PC-9 (cell line): ENCODE results near the gene ZNF654. TPM values are rescaled to one million over a fixed set of nuclear protein-coding genes. Genes with fewer than 3 reads are reported as not detected.

Experiments
- BruUV-seq: library from RNA; stranded (reverse); fragments of 400-500 nt; replicated peaks from 2 replicates; lab custom pipeline; 2021; lab: Mats Ljungman, UMichigan
- CTCF ChIA-PET: fragments of 300-600 bp; sonication (Branson Sonifier 250); formaldehyde crosslinking; loops from one replicate; lab custom pipeline; 2022; ENCODE audit warnings: antibody characterized with exemption; lab: Charles Lee
- POLR2A ChIA-PET: fragments of 300-600 bp; sonication (Branson Sonifier 250); formaldehyde crosslinking; loops from one replicate; lab custom pipeline; 2022; ENCODE audit warnings: antibody characterized with exemption; ENCODE audit not compliant: unreplicated experiment; lab: Charles Lee
- DNase-seq, 2 experiments: peaks; one replicate each; pipeline versions ENCODE4 v3.0.0 to v3.0.0-alpha.2; 2015 to 2022; ENCODE audit warnings: mixed read lengths in 1 of 2
- H2AFZ ChIP-seq: fragments of 200-600 bp; sonication (generic); 2 replicates; pipeline ENCODE4 v1.8.1; 2017; ENCODE audit warnings: antibody characterized with exemption
- H3F3A ChIP-seq: fragments of 200-600 bp; sonication (generic); 2 replicates; pipeline ENCODE4 v1.8.1; 2017; ENCODE audit warnings: antibody characterized with exemption, mild to moderate bottlenecking, low read depth; ENCODE audit not compliant: insufficient read depth
- H3K27ac ChIP-seq: fragments of 200-600 bp; sonication (generic); 2 replicates; pipeline ENCODE4 v1.6.1; 2016; ENCODE audit warnings: mixed run types
- H3K27me3 ChIP-seq: fragments of 200-600 bp; sonication (generic); 2 replicates; pipeline ENCODE4 v1.6.1; 2016; ENCODE audit warnings: low read depth, mixed run types; ENCODE audit not compliant: insufficient read depth
- H3K36me3 ChIP-seq: fragments of 200-600 bp; sonication (generic); 2 replicates; pipeline ENCODE4 v1.6.1; 2016; ENCODE audit warnings: low read depth, mixed run types
- H3K4me1 ChIP-seq: fragments of 200-600 bp; sonication (generic); replicated peaks from 2 replicates; pipeline ENCODE4 v1.6.1; 2016; ENCODE audit warnings: mixed run types; ENCODE audit not compliant: insufficient read depth
- H3K4me2 ChIP-seq: fragments of 200-600 bp; sonication (generic); 2 replicates; pipeline ENCODE4 v1.6.1; 2017; ENCODE audit warnings: mixed run types
- H3K4me3 ChIP-seq: fragments of 200-600 bp; sonication (generic); 2 replicates; pipeline ENCODE4 v1.6.1; 2016; ENCODE audit warnings: mixed run types
- H3K79me2 ChIP-seq: fragments of 200-600 bp; sonication (generic); 2 replicates; pipeline ENCODE4 v1.6.1; 2017; ENCODE audit warnings: low read depth, mixed run types
- H3K9me2 ChIP-seq: fragments of 200-600 bp; sonication (generic); 2 replicates; pipeline ENCODE4 v1.8.1; 2017; ENCODE audit warnings: mild to moderate bottlenecking; ENCODE audit not compliant: insufficient read depth
- H3K9me3 ChIP-seq: fragments of 200-600 bp; sonication (generic); 2 replicates; pipeline ENCODE4 v1.8.1; 2016; ENCODE audit warnings: low read depth; ENCODE audit not compliant: insufficient read depth
- H4K20me1 ChIP-seq: fragments of 200-600 bp; sonication (generic); 2 replicates; pipeline ENCODE4 v1.8.1; 2017; ENCODE audit not compliant: insufficient read depth
- EZH2 ChIP-seq: fragments of 200-600 bp; sonication (generic); IDR thresholded peaks from 2 replicates; pipeline ENCODE4 v1.8.0; 2017; ENCODE audit warnings: antibody characterized with exemption, low read depth
- intact Hi-C: fragments of 100-400 bp; cut with micrococcal nuclease; formaldehyde crosslinking; loops from one replicate; pipeline ENCODE4 v1.10.0; 2022; ENCODE audit not compliant: unreplicated experiment
- total RNA-seq: library from RNA; stranded (reverse); gene quantifications from 2 replicates; pipeline ENCODE4 v1.2.3, GENCODE V29; 2021
- TF ChIP-seq, protein P1 (sequence below): fragments of 200-600 bp; sonication (generic); conservative IDR thresholded peaks from 2 replicates; pipeline ENCODE4 v1.6.1; 2017; ENCODE audit warnings: mixed run types, antibody characterized with exemption, mild to moderate bottlenecking, moderate library complexity

ZNF654 gene
- total RNA-seq, 1 experiment from 2014 or later, result 9.6 TPM

- DNase-seq, result no peak
- peaks cover 12% of the 10 kb centered on the region; the same call in 1 of the 2 replicates for H3K36me3 ChIP-seq
- TF ChIP-seq, protein P1, sequence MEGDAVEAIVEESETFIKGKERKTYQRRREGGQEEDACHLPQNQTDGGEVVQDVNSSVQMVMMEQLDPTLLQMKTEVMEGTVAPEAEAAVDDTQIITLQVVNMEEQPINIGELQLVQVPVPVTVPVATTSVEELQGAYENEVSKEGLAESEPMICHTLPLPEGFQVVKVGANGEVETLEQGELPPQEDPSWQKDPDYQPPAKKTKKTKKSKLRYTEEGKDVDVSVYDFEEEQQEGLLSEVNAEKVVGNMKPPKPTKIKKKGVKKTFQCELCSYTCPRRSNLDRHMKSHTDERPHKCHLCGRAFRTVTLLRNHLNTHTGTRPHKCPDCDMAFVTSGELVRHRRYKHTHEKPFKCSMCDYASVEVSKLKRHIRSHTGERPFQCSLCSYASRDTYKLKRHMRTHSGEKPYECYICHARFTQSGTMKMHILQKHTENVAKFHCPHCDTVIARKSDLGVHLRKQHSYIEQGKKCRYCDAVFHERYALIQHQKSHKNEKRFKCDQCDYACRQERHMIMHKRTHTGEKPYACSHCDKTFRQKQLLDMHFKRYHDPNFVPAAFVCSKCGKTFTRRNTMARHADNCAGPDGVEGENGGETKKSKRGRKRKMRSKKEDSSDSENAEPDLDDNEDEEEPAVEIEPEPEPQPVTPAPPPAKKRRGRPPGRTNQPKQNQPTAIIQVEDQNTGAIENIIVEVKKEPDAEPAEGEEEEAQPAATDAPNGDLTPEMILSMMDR, result no peak
- TF ChIP-seq EZH2, result no peak
- BruUV-seq, result TSS peak; percentile 60
- no peaks in the 10 kb centered on the region for H3K9me3 ChIP-seq
- H3K4me1 ChIP-seq, result peaks cover 17% of the 10 kb centered on the region
- H3K27me3 ChIP-seq, result no peaks in the 10 kb centered on the region
- intact Hi-C loops, result no loop called here
- H3K4me2 ChIP-seq, result peak overlapping the region; percentile 99
- H3K9me2 ChIP-seq, result no peaks in the 10 kb centered on the region
- peak overlapping the region; percentile 97 for H2AFZ ChIP-seq
- POLR2A ChIA-PET, result no interaction called here
- CTCF ChIA-PET, result no interaction called here
- peak overlapping the region; percentile 95 for H3K4me3 ChIP-seq
- peaks cover 67% of the 10 kb centered on the region for H3K79me2 ChIP-seq
- no peaks in the 10 kb centered on the region for H4K20me1 ChIP-seq
- 0 out of 2 replicates have a peak, but pooled peaks cover 5% of the 10 kb centered on the region for H3F3A ChIP-seq
- peak overlapping the region; percentile 90 for H3K27ac ChIP-seq
Measured at GRCh38 chr3:88150371-88150770, 91.3 kb downstream of the ZNF654 start.

- intact Hi-C loops, result no loop called here
- Histone ChIP-seq H4K20me1 (no peaks in the 10 kb centered on the region), H3K27me3 (no peaks in the 10 kb centered on the region), H3K4me2 (peak overlapping the region; percentile 99), H2AFZ (peak overlapping the region; percentile 97), H3K27ac (peak overlapping the region; percentile 90; the same call in 1 of the 2 replicates), H3K4me3 (peak overlapping the region; percentile 95), H3K9me2 (no peaks in the 10 kb centered on the region), H3K36me3 (peaks cover 12% of the 10 kb centered on the region; the same call in 1 of the 2 replicates), H3F3A (0 out of 2 replicates have a peak, but pooled peaks cover 5% of the 10 kb centered on the region), H3K79me2 (peaks cover 67% of the 10 kb centered on the region), H3K4me1 (peaks cover 17% of the 10 kb centered on the region), H3K9me3 (no peaks in the 10 kb centered on the region)
- ChIA-PET POLR2A (no interaction called here), CTCF (no interaction called here)
- no peak for DNase-seq
- no TSS peak for BruUV-seq
- no peak for TF ChIP-seq EZH2
- TF ChIP-seq, protein P1, result no peak
Measured at GRCh38 chr3:88150806-88151205, 91.8 kb downstream of the ZNF654 start.

- TF ChIP-seq EZH2, result no peak
- TF ChIP-seq, protein P1, result no peak
- H3K36me3 ChIP-seq, result peaks cover 12% of the 10 kb centered on the region; the same call in 1 of the 2 replicates
- no peak overlapping the region for H2AFZ ChIP-seq
- no TSS peak for BruUV-seq
- no peaks in the 10 kb centered on the region for H3K27me3 ChIP-seq
- H3K4me1 ChIP-seq, result peaks cover 17% of the 10 kb centered on the region
- no peaks in the 10 kb centered on the region for H3K9me3 ChIP-seq
- peaks cover 72% of the 10 kb centered on the region for H3K79me2 ChIP-seq
- H3K4me3 ChIP-seq, result peak overlapping the region; percentile 95; the same call in 1 of the 2 replicates
- H4K20me1 ChIP-seq, result no peaks in the 10 kb centered on the region
- ChIA-PET CTCF (no interaction called here), POLR2A (no interaction called here)
- 0 out of 2 replicates have a peak, but pooled peaks cover 5% of the 10 kb centered on the region for H3F3A ChIP-seq
- H3K9me2 ChIP-seq, result no peaks in the 10 kb centered on the region
- no peak for DNase-seq
- no peak overlapping the region for H3K27ac ChIP-seq
- peak overlapping the region; percentile 99 for H3K4me2 ChIP-seq
- intact Hi-C loops, result no loop called here
Measured at GRCh38 chr3:88151358-88151757, 92.3 kb downstream of the ZNF654 start.
